ENCODE results near the gene RPUSD3. TPM values are rescaled to one million over a fixed set of nuclear protein-coding genes. Genes with fewer than 3 reads are reported as not detected.
"Not testable (repeated sequence)": the region's sequence is repeated elsewhere in the genome, so short reads cannot be mapped to it uniquely, and the experiment has no call there.

RPUSD3 gene
- polyA plus RNA-seq, 1 donor = 31.8 TPM

GRCh38 chr3:9854291-9854940, 10.6 kb upstream of the RPUSD3 start:
- not testable (repeated sequence) for H3K4me1 ChIP-seq (ENCODE audit: control insufficient read depth, insufficient read depth, low read length); H3K27me3 ChIP-seq (ENCODE audit: control insufficient read depth, insufficient read depth, low read length); DNase-seq; H3K9me3 ChIP-seq (ENCODE audit: control insufficient read depth, low read depth, low read length); H3K27ac ChIP-seq (ENCODE audit: low read length); H3K36me3 ChIP-seq (ENCODE audit: control insufficient read depth, insufficient read depth, low read length); H3K4me3 ChIP-seq (ENCODE audit: low read length)
- 93% methylated on average over 3 of the region's 11 CpGs for WGBS (ENCODE audit: insufficient coverage, low lambda C conversion rate)

DNA sequence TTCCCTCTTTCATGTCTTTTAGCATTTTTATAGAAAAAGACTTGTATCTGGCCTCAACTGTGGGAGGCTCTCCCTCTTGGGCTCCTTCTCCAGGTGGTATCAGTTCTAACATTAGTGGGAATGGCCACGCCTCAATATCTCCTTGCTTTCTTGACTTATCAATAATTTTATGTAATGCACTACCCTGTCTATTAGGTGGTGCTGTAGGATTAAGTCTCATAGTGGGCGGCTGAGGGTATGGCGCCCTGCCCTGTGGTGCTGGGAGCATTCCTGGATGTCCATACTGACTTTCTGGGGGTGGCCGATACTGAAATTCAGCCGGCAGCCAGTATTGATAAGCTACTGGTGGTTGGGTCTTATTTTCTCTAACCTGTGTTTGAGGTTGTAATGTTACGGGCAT, 8.7 kb upstream of the RPUSD3 start:
- no peaks in the 10 kb centered on the region for H3K9me3 ChIP-seq (ENCODE audit: control insufficient read depth, low read depth, low read length)
- H3K27me3 ChIP-seq (ENCODE audit: control insufficient read depth, insufficient read depth, low read length) = no peaks in the 10 kb centered on the region
- WGBS (ENCODE audit: insufficient coverage, low lambda C conversion rate) = 100% methylated on average over 1 of the region's 6 CpGs
- no peak overlapping the region for H3K27ac ChIP-seq (ENCODE audit: low read length)
- no peaks in the 10 kb centered on the region for H3K4me1 ChIP-seq (ENCODE audit: control insufficient read depth, insufficient read depth, low read length)
- H3K4me3 ChIP-seq (ENCODE audit: low read length) = no peak overlapping the region
- DNase-seq = no peak
- no peaks in the 10 kb centered on the region for H3K36me3 ChIP-seq (ENCODE audit: control insufficient read depth, insufficient read depth, low read length)

DNA sequence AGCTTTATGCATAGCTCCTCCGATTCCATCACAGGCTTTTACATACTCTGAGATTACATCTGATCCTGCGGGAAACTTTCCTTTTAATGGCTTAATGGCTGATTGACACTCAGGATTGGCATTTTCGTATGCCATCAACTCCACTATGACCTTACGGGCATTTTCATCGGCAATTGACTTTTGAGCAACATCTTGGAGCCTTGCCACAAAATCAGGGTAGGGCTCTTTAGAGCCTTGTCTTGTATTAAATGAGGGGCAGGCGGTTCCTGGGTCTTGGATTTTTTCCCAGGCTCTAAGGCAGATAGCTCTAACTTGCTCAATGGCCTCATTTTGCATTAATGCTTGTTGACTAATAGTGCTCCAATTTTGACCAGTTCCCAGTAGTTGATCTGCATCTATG, 8.1 kb upstream of the RPUSD3 start:
- H3K27me3 ChIP-seq (ENCODE audit: control insufficient read depth, insufficient read depth, low read length); DNase-seq; H3K9me3 ChIP-seq (ENCODE audit: control insufficient read depth, low read depth, low read length); H3K4me1 ChIP-seq (ENCODE audit: control insufficient read depth, insufficient read depth, low read length); H3K27ac ChIP-seq (ENCODE audit: low read length); H3K4me3 ChIP-seq (ENCODE audit: low read length); H3K36me3 ChIP-seq (ENCODE audit: control insufficient read depth, insufficient read depth, low read length): not testable (repeated sequence)
- WGBS (ENCODE audit: insufficient coverage, low lambda C conversion rate) = no CpG with 5 or more reads among the region's 6 CpGs

- H3K27ac ChIP-seq (ENCODE audit: low read length); DNase-seq; H3K36me3 ChIP-seq (ENCODE audit: control insufficient read depth, insufficient read depth, low read length); H3K27me3 ChIP-seq (ENCODE audit: control insufficient read depth, insufficient read depth, low read length); H3K9me3 ChIP-seq (ENCODE audit: control insufficient read depth, low read depth, low read length); H3K4me3 ChIP-seq (ENCODE audit: low read length); H3K4me1 ChIP-seq (ENCODE audit: control insufficient read depth, insufficient read depth, low read length): not testable (repeated sequence)
- WGBS (ENCODE audit: insufficient coverage, low lambda C conversion rate) = no CpG with 5 or more reads among the region's 6 CpGs
These were observed 7.6 kb upstream of the RPUSD3 start for GRCh38 chr3:9851383-9851782.

- DNase-seq; H3K27ac ChIP-seq (ENCODE audit: low read length); H3K4me1 ChIP-seq (ENCODE audit: control insufficient read depth, insufficient read depth, low read length); H3K9me3 ChIP-seq (ENCODE audit: control insufficient read depth, low read depth, low read length); H3K4me3 ChIP-seq (ENCODE audit: low read length); H3K36me3 ChIP-seq (ENCODE audit: control insufficient read depth, insufficient read depth, low read length); H3K27me3 ChIP-seq (ENCODE audit: control insufficient read depth, insufficient read depth, low read length): not testable (repeated sequence)
- no CpG with 5 or more reads among the region's 4 CpGs for WGBS (ENCODE audit: insufficient coverage, low lambda C conversion rate)
These were observed 5.1 kb upstream of the RPUSD3 start for GRCh38 chr3:9848860-9849259.

DNA sequence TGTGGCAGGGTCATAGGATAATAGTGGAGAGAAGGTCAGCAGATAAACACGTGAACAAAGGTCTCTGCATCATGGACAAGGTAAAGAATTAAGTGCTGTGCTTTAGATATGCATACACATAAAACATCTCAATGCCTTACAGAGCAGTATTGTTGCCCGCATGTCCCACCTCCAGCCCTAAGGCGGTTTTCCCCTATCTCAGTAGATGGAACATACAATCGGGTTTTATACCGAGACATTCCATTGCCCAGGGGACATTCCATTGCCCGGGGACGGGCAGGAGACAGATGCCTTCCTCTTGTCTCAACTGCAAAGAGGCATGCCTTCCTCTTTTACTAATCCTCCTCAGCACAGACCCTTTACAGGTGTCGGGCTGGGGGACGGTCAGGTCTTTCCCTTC, 4.1 kb upstream of the RPUSD3 start:
- H3K27ac ChIP-seq (ENCODE audit: low read length); H3K4me1 ChIP-seq (ENCODE audit: control insufficient read depth, insufficient read depth, low read length); H3K4me3 ChIP-seq (ENCODE audit: low read length); H3K36me3 ChIP-seq (ENCODE audit: control insufficient read depth, insufficient read depth, low read length); H3K9me3 ChIP-seq (ENCODE audit: control insufficient read depth, low read depth, low read length); DNase-seq; H3K27me3 ChIP-seq (ENCODE audit: control insufficient read depth, insufficient read depth, low read length): not testable (repeated sequence)
- WGBS (ENCODE audit: insufficient coverage, low lambda C conversion rate) = no CpG with 5 or more reads among the region's 9 CpGs

- H3K36me3 ChIP-seq (ENCODE audit: control insufficient read depth, insufficient read depth, low read length) = peaks cover 3% of the 10 kb centered on the region
- no CpG with 5 or more reads among the region's 6 CpGs for WGBS (ENCODE audit: insufficient coverage, low lambda C conversion rate)
- no peak overlapping the region for H3K27ac ChIP-seq (ENCODE audit: low read length)
- DNase-seq = no peak
- H3K27me3 ChIP-seq (ENCODE audit: control insufficient read depth, insufficient read depth, low read length) = no peaks in the 10 kb centered on the region
- peaks cover 7% of the 10 kb centered on the region for H3K4me1 ChIP-seq (ENCODE audit: control insufficient read depth, insufficient read depth, low read length)
- H3K4me3 ChIP-seq (ENCODE audit: low read length) = no peak overlapping the region
- H3K9me3 ChIP-seq (ENCODE audit: control insufficient read depth, low read depth, low read length) = peaks cover 2% of the 10 kb centered on the region
These were observed 3.2 kb upstream of the RPUSD3 start for GRCh38 chr3:9846931-9847488.

DNA sequence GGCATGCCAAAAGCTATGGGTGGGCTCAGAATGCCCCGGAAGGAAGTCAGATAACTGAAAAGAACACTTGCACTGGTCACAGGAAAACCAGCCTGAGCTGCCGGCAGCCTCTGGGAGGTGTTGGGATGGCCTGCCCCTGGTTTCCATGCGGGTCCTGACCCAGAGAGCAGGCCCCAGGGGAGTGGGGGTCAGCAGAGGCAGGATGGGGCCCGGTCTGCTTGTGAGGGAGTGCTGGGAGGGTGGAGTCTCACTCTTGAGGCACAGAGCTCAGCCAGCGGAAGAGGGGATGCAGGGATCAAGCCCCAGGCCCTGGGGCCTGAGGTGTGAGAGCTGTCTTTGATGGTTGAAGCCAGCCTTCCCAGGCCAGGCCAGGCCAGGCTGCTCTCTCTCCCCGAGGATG, 2.4 kb upstream of the RPUSD3 start:
- Histone ChIP-seq H3K4me3 (ENCODE audit: low read length) (no peak overlapping the region), H3K36me3 (ENCODE audit: control insufficient read depth, insufficient read depth, low read length) (peaks cover 11% of the 10 kb centered on the region), H3K27me3 (ENCODE audit: control insufficient read depth, insufficient read depth, low read length) (no peaks in the 10 kb centered on the region), H3K27ac (ENCODE audit: low read length) (no peak overlapping the region), H3K4me1 (ENCODE audit: control insufficient read depth, insufficient read depth, low read length) (peaks cover 7% of the 10 kb centered on the region), H3K9me3 (ENCODE audit: control insufficient read depth, low read depth, low read length) (peaks cover 2% of the 10 kb centered on the region)
- WGBS (ENCODE audit: insufficient coverage, low lambda C conversion rate) = no CpG with 5 or more reads among the region's 6 CpGs
- no peak for DNase-seq

- Histone ChIP-seq H3K4me3 (ENCODE audit: low read length) (no peak overlapping the region), H3K27ac (ENCODE audit: low read length) (no peak overlapping the region), H3K27me3 (ENCODE audit: control insufficient read depth, insufficient read depth, low read length) (no peaks in the 10 kb centered on the region), H3K9me3 (ENCODE audit: control insufficient read depth, low read depth, low read length) (no peaks in the 10 kb centered on the region), H3K4me1 (ENCODE audit: control insufficient read depth, insufficient read depth, low read length) (peaks cover 7% of the 10 kb centered on the region), H3K36me3 (ENCODE audit: control insufficient read depth, insufficient read depth, low read length) (peaks cover 42% of the 10 kb centered on the region)
- 100% methylated on average over 2 of the region's 8 CpGs for WGBS (ENCODE audit: insufficient coverage, low lambda C conversion rate)
- DNase-seq = no peak
These were observed 2.8 kb downstream of the RPUSD3 start for GRCh38 chr3:9841015-9841414.

DNA sequence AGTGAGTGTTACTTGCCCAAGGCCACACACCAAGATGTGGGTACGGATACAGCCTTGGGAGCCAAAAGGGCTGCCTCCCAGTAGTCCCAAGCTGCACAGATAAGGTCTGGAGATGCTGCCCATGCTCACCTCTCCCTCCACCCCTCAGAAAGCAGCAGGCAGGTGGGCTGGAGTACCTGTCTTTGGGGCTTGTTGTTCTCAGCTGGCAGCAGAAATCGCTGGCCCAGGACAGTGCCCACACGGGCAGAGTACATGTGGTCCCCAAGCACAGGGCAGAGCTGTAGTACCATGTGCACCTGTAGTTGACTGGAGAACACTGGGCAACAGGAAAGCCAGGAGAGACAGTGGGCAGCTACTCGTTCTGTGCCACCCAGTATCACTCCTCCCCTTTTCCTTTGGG, 5.0 kb downstream of the RPUSD3 start:
- DNase-seq = no peak
- Histone ChIP-seq H3K9me3 (ENCODE audit: control insufficient read depth, low read depth, low read length) (no peaks in the 10 kb centered on the region), H3K4me3 (ENCODE audit: low read length) (no peak overlapping the region), H3K36me3 (ENCODE audit: control insufficient read depth, insufficient read depth, low read length) (peaks cover 62% of the 10 kb centered on the region), H3K27me3 (ENCODE audit: control insufficient read depth, insufficient read depth, low read length) (no peaks in the 10 kb centered on the region), H3K27ac (ENCODE audit: low read length) (no peak overlapping the region), H3K4me1 (ENCODE audit: control insufficient read depth, insufficient read depth, low read length) (peaks cover 4% of the 10 kb centered on the region)
- WGBS (ENCODE audit: insufficient coverage, low lambda C conversion rate) = no CpG with 5 or more reads among the region's 4 CpGs

All from large intestine (tissue), 3 donors.